GM12872 (cell line): Measurements from ENCODE around the gene MARCHF2.

ENCODE experiments used
- TF ChIP-seq, protein P1 (sequence below): IDR thresholded peaks from 3 replicates; pipeline ENCODE4 v1.5.1; 2011; ENCODE audit warnings: low read depth, mild to moderate bottlenecking, low read length, moderate library complexity; ENCODE audit not compliant: insufficient read depth

MARCHF2 gene

DNA sequence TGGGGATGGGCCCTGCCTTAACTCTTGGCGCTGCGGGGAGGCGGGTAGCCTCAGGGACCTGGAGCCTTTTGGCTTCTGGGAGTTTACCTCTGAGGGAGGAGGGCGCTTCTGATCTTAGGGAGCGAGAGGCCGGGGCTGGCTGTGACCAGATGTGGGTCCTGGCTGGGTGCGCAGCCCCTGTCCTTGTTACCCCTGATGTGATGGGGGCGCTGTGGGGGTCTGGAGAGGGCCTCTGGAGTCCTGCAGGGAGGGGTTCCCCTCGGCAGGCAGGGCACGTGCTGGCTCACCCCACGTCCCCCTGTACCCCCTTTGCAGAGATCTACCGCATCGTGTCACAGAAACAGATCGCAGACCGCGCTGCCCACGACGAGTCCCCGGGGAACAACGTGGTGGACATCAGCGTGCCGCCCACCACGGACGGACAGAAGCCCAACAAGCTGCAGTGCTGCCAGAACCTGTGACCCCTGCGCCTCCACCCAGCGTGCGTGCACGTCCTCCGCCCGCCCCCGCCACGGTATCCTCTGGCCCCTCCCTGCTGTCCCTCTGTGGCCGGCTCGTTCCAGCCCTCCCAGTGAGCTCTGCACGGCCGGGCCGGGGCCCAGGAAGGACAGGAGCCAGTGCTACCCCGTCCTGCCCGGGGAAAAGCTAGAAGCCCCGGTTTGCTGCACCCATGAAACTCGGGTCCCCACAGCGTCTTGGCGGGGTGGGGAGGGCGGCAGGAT, 9.8 kb upstream of the MARCHF2 start:
- TF ChIP-seq, protein P1, sequence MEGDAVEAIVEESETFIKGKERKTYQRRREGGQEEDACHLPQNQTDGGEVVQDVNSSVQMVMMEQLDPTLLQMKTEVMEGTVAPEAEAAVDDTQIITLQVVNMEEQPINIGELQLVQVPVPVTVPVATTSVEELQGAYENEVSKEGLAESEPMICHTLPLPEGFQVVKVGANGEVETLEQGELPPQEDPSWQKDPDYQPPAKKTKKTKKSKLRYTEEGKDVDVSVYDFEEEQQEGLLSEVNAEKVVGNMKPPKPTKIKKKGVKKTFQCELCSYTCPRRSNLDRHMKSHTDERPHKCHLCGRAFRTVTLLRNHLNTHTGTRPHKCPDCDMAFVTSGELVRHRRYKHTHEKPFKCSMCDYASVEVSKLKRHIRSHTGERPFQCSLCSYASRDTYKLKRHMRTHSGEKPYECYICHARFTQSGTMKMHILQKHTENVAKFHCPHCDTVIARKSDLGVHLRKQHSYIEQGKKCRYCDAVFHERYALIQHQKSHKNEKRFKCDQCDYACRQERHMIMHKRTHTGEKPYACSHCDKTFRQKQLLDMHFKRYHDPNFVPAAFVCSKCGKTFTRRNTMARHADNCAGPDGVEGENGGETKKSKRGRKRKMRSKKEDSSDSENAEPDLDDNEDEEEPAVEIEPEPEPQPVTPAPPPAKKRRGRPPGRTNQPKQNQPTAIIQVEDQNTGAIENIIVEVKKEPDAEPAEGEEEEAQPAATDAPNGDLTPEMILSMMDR, result no peak

DNA sequence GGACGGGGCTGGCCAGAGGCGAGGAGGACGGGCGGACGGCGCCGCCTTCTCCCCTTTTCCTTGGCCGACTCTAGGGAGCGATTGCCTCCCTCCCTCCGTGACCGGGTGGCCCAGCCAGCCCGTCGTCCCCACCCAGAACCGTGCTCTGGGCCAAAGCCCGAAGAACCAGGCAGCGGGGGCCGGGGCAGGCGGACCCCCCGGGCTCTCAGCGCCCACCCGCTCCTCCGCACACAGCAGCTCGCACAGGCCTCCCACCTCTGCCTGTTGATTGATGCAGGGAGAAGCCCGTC, 9.3 kb upstream of the MARCHF2 start:
- TF ChIP-seq, protein P1, result no peak

DNA sequence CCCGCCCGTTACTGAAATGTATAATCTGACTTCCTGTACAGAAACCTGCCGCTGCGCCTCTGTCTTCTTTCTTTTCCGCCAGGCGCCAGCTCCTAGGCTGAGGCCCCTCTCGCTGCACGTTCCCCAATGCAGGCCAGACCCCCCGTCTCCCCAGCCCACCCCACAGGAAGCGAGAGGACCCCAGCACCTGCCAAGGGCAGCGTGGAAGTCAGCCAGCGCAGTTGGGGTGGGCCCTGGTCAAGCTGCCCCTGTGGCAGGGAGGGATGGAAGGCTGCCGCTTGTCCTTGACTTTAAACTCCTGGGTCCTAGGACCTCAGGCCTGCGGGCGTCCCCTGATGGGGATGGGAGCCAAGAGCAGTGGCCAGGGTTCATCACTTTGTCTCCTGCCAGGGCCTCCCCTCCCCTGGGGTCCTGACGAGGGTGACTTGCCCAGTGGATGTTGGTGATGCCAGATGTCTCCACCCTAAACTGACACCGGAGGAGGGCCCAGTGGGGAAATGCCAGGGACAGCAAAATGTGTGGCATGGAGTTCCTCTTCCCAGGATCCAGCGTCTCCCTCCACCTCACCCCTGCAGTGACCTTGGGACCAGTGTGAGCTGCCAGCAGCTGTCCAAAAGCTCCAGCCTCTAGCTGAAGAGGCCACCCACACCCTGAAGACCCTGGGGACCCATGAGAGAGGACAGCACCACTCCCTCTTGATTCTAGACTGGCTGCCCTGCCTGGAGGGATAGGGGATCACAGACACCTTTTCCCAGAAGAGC, 8.5 kb upstream of the MARCHF2 start:
- TF ChIP-seq, protein P1, result no peak

GRCh38 chr19:8413629-8413995, 507 bp downstream of the MARCHF2 start:
- TF ChIP-seq, protein P1, result no peak

DNA sequence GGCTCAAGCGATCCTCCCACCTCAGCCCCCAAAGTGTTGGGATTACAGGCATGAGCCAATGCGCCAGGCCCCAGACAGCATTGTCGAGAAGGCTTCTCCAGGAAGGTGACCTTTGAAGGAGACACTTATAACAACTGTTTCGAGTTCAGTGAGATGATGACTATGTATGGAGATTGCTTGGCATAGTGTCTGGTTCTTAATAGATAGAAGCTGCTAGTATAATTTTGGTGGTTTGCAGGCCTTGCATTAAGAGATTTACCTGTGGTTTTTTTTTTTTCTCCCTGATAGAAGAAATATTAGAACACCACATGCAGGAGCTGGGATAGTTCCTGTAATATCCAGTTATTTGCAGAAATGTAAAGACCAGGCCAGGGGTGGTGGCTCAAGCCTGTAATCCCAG, 3.7 kb downstream of the MARCHF2 start:
- TF ChIP-seq, protein P1, result no peak

GRCh38 chr19:8421484-8422461, 8.7 kb downstream of the MARCHF2 start:
- TF ChIP-seq, protein P1, result no peak

DNA sequence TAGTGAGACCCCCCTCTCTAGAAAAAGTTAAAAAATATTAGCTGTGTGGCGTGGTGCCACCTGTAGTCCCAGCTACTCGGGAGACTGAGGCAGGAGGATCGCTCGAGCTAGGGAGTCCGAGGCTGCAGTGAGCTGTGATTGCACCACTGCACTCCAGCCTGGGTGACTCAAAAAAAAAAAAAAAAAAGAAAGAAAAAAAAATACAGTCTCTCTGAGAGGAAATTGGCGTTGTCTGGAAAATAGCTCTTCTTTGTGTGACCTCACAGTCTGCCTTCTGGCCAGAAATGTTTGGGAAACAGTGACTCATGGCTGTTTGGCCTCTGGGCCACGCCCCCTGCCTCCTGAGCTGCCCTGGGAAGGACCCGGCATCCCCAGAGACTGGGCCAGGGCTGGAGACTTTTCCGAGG, 10.7 kb downstream of the MARCHF2 start:
- TF ChIP-seq, protein P1, result no peak
